ENCODE measurements around the gene NKAPL.
A peak's percentile ranks its signal among the peaks of the same experiment; 100 is the strongest.

Gene NKAPL

DNA sequence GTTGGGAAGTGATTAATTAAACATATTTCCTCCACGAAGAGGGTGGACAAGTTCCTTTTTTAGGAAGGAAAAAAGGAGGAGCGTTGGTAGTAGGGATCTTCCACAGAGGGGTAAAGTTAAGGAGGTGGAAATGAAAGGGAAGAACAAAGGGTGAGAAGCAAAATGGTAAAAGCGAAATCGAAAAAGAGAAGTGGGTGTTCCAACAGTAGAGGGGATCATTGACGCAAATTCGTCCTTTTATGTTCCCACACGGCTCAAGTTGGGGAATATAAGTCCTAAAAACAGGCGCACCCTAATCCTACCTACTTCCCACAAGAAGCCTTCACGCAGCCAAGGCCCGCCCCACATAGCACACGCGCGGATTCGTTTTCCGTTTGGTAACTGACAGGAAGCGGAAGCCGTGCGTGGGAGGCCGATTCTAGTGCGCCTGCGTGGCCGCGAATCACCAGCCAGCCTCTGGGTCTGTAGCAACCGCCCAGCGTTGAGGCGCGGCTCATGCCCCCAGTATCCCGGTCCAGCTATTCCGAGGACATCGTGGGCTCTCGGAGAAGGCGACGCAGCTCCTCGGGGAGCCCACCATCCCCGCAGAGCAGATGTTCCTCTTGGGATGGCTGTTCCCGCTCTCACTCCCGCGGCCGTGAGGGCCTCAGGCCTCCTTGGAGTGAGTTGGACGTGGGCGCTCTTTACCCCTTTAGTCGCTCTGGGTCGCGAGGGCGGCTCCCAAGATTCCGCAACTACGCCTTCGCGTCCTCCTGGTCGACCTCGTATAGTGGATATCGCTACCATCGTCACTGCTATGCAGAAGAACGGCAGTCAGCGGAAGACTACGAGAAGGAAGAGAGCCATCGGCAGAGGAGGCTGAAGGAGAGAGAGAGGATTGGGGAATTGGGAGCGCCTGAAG lies at the start of gene NKAPL:
Gene NKAPL (plus strand): TSS at position 421 of the 901 bp plus-strand sequence. CDS start 75 bp downstream, at position 496.
- peak; percentile 14 for DNase-seq

DNA sequence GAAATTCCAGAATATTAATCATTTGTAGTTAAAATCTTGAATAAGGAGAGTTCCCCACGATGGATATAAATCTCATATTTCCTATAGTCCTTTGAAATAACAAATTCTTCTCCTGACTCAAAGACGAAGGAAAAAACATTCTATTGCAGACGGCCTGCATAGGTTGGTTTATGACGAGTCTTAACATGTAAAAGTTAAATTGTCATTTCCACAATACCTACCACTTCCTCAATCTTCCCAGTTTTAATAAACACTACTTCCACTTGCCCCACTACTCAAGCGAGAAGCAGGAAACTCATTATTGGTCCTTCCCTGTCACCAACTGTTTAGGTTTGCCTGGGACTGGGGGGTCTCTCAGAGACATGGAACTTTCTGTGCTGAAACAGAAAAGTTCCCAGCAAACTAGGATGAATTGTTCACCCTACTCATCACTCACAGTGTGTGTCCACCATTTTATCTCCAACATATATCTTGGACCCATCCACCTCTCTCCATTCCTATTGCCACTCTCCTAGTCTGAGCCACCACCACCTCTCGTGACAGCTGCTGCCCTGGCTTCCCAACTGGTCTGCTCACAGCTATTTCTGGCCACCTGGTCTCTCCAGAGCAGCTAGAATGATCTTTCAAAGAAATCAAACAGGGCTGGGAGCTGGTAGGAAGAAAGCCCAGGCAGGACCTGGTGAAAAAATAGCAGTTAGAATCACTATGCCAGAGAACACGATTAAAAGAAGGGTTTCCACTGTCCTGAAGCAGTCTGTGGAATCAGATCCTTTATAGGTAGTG lies 49.2 kb upstream of the NKAPL start:
- DNase-seq, result no peak

DNA sequence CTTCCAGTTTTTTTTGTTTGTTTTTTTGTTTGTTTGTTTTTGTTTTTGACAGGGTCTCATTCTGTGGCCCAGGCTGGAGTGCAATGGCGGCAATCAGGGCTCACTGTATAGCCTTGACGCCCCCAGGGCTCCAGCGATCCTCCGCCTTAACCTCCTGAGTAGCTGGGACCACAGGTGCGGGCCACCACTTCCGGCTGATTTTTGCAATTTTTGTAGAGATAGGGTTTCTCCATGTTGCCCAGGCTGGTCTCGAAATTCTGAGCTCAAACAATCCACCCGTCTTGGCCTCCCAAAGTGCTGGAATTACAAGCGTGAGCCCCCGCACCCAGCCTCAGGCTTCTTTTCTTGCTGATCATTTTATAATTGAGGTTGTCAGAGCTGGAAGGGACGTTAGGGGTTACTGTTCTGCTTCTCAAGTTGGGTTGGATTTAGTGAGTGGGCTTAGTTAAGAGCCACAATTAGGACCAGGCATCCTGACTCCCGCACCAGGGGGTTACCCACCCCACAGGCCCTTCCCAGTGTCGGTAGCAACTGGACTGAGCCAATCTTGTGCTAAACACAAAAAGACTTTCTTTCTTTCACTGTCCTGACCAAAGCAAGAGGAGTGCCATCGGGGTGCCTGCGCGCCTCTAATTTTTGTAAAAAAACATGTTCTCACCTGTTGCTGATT lies 47.1 kb upstream of the NKAPL start:
- peak; percentile 18 for DNase-seq

DNA sequence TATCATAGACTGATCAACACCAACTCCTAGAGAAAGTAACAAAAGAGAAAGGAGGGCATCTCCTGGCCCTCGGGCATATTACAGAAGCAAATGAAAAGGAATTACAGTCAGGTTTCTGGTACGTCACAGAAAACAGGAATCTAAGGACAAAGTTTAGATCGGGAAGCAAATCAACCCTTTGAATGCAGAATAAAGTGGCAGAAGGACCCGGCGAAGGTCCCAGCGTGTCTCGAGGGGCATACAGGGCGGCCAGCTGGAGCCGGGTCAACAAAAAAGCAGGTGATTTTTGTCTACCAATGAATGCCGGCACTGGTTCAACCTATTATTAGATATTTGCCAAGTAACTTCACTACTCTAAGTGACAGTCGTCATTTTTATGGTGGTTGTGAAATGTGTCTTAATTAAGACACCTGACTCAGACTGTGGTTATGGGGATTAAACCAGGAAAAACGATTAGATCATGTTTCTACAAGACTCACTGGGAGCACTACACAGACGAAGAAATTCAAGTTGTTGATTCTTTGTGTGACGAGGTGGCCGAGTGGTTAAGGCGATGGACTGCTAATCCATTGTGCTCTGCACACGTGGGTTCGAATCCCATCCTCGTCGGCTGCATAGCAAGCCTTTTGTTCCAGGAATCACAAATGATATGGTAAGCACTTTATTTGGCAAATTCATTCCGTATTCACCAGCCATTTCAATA lies 46.4 kb upstream of the NKAPL start:
- peak; percentile 88 for DNase-seq

DNA sequence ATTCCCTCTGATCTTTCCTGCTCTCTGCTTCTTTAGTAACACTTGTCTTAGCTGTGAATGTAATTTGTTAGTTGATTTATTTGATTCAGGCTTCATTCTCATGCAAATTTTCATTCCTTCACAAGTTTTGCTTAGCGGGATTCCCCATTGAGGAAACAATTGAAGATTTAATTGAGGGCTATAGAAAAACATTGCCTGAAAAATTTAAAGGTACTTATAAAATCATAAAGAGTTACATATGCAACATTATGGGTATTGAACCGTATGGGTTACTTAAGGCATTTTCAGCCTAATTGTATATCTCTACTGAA lies 45.9 kb upstream of the NKAPL start:
- DNase-seq, result no peak

DNA sequence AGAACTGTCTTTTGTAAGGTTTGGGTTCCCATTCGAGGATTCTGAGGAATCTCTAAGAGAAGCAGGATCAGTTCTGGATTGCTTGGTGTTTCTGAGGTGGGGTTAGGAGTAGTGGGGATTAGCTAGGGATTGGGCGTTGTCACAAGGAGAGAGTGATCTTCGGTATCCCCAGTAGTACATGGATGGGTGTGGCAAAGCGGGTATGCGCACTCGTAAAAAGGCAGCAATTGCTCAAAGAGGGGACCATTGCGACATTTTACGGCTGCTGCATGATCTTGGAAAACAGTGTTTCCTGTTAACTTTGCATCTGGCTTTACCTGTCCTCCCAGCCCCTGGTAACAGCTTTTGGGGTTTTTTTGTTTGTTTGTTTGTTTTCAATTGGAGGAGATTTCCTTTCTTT lies 43.7 kb upstream of the NKAPL start:
- DNase-seq, result no peak

DNA sequence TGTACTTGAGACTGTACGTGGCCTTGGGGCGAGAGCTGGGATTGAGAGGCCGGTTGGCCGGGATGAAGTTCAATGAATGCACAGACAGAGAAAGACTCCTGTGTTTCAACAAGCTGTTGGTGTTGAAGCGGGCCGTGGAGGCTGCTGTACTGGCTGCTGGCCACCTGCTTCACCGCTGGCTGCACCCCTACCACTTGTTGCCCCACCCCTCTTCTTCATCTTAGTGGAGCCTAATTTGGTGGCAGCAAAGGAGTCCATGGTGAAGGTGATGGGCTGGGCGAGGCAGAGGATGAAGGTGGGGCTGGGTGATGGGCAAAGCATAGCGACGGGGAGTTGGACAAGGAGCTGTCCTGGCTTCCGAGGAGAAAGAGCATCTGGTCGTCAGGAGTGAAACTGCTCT lies 41.2 kb upstream of the NKAPL start:
- no peak for DNase-seq

DNA sequence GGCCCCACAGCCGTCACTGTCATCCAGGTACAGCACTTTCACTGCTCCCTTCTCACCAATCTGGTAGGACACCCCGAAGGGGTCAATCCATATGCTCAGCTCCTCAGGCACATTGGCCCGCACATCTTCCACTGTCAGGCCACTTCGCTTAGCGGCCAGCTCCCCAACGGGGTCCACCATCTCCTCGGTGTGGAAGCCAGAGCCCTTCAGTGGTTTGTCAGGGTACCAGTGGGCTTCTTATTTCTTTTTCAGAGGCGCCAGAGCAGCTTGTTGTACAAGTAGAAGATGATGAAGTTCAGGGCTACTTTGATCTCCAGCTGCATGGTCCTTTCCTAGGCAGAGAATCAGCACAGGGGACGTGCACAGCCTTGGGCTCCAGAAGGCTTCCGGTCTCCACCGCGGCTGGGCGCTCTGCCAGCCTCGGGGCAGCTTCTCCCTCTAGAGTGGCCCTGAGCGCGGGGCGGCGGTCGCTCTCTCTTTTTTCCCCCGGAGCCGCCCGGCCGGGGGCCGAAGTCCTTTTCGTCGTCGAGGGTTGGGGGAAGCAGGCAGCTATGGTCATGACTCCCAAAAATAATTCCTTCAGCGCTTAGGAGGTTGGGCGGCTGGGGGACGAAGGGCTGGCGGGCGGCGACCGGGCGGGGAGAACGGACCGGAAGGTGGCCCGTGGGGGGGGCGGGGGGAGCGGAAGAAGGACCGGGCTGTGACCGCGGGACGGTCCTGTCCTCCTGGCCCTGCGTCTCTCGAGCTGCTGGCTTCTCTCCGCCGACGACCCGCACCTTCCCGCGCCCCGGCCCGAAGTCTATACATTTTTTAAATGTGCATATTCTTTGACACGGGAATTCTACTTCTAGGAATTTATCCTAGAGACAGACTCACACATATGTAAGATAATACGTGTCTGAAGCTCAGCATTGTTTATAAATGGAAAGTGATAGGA lies 40.5 kb upstream of the NKAPL start:
- DNase-seq, result peak; percentile 22

DNA sequence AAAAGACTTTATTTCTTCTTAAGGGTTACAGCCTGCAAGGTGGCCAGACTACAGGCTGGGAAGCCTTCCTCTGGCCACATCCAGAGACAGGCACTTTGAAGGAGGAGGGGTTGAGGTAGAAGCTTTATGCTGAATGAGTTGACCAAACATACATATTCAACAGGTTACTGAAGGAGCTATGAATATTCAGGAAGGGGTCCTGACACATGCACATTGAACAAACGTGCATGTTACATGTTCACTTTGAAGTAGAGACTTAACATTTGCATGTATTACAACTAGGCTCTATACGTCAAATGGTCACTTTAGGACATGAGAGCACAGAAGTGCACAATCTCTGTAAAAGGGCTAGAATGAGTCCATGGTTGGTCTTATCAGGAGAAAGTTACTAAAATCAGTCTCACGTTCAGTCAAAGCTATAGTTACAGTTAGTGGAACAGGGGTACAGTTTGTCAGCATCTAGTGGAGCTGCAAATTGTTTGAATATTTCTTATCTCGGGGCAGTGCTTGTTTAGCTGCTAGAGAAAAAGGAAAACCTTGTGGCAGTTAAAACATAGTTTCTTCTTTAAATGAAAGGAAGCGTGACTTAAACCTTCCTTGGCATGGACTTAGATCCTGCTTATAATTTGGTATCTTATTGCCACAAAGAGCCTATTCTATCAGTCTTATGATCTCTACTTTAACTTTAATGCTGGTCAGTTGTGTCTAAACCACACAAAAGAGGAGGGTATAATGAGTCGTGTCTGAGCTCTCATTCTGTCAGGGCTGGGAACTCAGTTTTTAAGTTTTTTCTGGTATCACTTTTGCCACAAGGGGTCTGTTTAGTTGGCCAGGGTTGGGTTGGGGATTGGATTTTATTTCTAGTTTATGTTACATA lies 38.6 kb upstream of the NKAPL start:
- DNase-seq, result no peak

DNA sequence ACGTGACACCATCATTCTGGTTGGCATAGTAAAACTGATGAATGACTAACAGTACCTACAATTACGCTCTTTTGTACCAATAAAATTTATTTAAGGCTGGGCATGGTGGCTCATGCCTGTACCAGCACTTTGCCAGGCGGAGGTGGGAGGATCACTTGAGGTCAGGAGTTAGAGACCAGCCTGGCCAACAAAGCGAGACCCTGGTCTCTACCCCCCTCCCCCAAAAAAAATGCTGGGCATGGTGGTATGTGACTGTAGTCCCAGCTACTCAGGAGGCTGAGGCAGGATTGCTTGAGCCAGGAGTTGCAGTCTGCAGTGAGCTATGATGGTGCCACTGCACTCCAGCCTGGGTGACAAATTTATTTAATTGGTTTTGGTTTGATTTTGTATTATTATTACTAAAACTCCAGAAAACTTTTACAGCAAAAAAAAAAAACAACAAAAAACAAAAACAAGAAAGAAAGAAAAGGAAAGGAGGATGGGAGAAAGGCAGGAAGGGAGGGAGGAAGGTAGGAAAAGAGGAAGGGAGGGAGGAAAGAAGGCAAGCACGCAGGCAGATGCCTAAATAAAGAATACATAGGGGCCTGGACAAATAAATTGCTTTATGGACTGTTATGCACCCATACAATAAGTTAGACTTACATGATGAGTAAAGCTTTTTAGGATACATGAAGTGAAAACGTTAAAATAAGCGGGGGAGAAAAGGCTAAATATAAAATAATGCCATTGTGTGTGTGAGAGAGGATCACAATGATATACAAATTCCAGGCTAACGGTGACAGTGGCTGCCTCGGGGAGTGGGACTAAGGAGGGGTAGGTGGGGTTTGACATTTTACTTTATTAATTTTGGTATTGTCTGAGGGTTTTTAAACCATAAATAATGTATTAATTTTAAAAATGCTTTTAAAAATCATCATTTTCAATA lies 34.7 kb upstream of the NKAPL start:
- no peak for DNase-seq

DNA sequence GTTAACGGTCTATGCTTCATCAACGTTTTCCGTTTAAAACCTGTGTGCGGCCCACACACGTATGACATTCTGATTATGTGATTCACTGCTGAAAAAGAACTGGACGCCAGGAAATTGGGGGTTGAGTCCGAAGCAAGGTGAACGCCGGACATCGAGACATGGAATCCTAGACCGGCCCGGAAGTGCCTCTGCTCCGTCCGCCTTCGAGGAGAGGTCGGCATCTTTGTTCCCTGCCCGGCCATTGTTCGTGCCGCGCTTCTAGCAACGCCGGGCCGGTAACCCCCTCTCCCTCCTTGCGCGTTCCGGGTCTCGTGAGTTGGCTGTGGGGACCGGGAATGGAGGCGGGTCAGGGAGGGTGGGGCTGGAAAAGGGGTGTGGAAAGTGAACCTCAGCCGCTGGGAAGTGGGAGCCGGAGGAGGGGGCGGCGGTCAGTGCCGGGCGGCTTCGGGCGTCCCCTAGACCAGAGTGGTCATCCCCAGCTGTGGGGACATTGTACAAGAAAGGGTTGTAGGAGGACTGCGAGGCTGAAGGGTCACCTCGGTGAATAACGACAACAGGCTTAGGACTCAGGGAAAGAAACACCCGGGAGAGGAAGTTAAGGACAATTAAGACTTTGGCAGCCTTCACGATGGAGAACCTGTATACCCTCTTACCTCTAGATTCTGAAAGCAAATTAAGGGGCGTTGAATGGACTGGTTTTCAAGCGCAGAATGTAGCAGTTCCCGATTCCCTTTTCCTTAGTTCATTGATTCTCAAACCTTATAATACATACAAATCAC lies 33.9 kb upstream of the NKAPL start, which contains the start of gene ZSCAN9:
Gene ZSCAN9 (plus strand): TSS at position 220 of the 779 bp plus-strand sequence. CDS start 1,810 bp downstream, outside the sequence.
- peak; percentile 64 for DNase-seq

DNA sequence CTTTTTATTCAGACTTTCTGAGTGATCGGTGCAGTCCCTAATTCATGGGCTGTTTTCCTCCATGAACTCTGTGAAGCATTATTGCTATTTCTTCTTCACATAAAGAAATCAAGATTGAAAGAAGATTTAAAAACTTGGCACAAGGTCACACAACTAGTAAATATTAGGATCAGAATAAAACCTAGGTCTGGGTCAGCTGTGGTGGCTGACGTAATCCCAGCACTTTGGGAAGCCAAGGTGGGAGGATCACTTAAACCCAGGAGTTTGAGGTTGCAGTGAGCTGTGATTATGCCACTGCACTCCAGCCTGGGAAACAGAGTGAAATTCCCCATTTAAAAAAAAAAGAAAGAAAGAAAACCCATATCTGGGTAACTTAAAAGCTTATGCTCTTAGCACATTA lies 32.6 kb upstream of the NKAPL start:
- no peak for DNase-seq

DNA sequence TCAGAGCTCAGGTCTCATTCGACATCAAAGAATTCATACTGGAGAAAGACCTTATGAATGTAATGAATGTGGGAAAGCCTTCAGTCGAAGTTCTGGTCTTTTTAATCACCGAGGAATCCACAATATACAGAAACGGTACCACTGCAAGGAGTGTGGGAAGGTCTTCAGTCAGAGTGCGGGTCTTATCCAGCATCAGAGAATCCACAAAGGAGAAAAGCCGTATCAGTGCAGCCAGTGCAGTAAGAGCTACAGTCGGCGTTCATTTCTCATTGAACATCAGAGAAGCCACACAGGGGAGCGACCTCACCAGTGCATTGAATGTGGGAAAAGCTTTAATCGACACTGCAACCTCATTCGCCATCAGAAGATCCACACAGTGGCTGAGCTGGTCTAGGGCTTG lies 26.3 kb upstream of the NKAPL start:
- no peak for DNase-seq

DNA sequence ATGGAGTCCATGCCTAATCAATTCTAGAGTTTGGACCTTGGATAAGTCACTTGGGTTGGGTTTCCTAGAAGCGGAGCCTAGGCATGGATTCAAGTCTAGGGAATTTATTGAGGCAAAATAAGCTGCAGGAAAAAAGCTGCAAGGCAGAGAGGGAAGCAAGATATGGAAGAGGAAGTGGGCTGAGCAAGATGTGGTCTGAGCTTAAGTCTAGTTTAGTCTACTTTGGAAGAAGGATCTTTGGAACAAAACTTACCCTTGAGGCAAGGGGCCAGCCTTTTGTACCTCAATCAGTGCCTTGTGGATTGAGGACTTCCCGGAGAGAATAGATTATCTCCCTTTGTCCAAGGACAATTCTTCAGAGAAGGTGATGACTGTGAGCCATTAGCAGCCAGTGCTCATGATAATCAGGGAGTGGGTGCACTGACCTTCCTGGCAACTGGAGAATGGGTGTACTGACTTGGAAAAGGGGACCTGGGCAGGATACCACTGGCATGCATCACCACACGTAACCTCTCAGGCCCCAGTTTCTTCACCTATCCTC lies 23.1 kb upstream of the NKAPL start:
- DNase-seq, result no peak

DNA sequence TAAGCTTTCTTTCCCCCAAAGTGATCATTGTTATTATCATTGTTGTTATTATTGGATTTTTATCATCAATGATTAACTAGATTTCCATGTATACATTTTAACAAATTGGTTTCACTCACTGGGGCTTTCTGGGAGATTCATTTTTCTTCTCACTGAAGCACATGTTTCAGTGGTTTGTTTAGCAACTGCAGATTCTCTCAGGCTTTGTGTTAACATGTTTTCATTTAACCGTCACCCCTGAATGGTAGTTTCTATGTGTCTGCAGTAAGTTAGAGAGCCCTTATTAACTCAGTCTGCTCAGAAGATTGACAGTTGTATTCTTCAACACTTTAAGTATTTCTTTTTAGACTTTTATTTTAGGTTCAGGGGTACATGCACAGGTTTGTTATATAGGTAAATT lies 19.5 kb upstream of the NKAPL start:
- no peak for DNase-seq

DNA sequence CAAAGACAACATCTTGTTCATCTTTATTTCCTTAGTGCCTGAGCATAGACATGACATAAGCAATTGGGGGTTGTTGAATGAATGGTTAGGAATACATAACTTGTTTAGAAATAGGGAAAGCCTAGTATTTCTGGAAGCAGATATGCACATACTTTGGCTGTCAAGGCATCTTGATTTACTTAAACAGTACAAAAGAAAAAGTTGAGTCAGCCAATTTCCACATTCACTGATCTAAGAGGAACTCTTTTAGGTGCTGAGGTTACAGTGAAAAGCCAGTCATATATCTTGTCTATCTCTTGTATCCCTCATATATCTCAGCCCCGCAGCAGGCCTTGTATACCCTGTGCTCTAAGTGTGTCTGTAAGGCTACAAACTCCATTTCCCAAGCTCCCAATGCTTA lies 18.6 kb upstream of the NKAPL start:
- DNase-seq, result no peak

DNA sequence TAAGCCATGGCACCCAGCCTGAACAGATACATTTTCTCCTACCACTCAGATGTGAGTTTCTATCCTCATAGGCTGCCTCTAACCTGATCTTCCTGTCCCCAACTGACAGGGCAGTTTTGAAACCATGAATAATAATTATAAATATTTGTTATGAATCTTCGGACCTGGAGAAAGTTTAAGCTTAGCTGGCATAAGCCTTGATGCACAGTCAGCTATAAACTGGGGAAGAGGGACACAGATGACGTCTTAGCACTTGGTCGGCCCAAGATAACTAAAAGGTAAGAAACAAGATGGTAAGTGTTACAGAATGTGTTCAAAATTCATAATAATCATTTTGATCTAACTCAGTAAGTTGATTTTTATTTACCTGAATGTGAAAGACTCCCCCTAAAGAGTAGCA lies 15.2 kb upstream of the NKAPL start:
- no peak for DNase-seq

DNA sequence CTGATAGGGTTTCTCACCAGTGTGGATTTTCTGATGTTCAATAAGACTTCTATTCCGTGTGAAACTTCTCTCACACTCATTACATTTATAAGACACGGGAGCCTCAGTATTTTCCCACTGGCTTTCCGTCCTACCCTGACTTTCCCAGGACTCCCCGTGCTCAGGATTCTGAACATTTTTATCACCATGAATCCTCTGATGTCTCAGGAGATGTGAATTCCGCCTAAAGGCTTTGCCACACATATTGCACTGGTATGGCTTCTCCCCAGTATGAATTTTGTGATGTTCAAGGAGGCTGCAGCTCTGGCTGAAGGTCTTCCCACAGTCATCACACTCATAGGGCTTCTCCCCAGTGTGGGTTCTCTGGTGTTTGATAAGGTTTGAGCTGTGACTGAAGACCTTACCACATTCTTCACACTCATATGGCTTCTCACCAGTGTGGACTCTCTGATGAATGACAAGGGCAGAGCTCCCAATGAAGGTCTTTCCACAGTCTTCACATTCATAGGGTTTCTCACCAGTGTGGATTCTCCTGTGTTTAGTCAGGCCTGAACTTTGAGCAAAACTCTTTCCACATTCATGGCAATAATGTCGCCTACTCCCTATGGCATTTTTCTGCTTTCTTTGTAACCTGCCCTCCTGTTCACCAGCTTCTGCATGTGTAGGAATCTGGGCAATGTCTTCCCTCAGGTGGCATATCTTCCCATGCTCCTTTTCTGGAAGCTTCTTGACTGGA lies 13.7 kb upstream of the NKAPL start:
- no peak for DNase-seq

Measured in activated CD4-positive, alpha-beta T cell treated with anti-CD3 and anti-CD28 coated beads, Interleukin-2, amount 50 U/mL, for 16 hours (primary cell).